Spinal cord (tissue), 10 donors: ENCODE data around the gene PKP4. TPM values are rescaled to one million over a fixed set of nuclear protein-coding genes. Genes with fewer than 3 reads are reported as not detected.

Experiments
- DNase-seq, 6 donors: peaks; one replicate each; pipeline versions ENCODE4 v3.0.0 to v3.0.0-alpha.2; 2013 to 2015; ENCODE audit warnings: low spot score in 6 of 6, low read depth in 4 of 6
- H3K27ac ChIP-seq: one replicate; pipeline ENCODE4 v1.5.1; 2013; ENCODE audit warnings: low read depth, low read length, control low read depth
- H3K27me3 ChIP-seq: one replicate; pipeline ENCODE4 v1.6.1; 2013; ENCODE audit warnings: low read length; ENCODE audit not compliant: control insufficient read depth, insufficient read depth
- H3K36me3 ChIP-seq: one replicate; pipeline ENCODE4 v1.6.1; 2013; ENCODE audit warnings: low read length; ENCODE audit not compliant: control insufficient read depth, insufficient read depth
- H3K4me1 ChIP-seq: one replicate; pipeline ENCODE4 v1.6.1; 2013; ENCODE audit warnings: low read length; ENCODE audit not compliant: control insufficient read depth, insufficient read depth
- H3K4me3 ChIP-seq: one replicate; pipeline ENCODE4 v1.5.1; 2013; ENCODE audit warnings: low read depth, low read length, control low read depth
- H3K9me3 ChIP-seq: one replicate; pipeline ENCODE4 v1.6.1; 2013; ENCODE audit warnings: low read length; ENCODE audit not compliant: control insufficient read depth, insufficient read depth
- WGBS: methylation state at CpG from one replicate; pipeline ENCODE4 v1.1.5; 2013; ENCODE audit warnings: missing lambda C conversion rate; ENCODE audit not compliant: insufficient coverage; 5-methylcytosine and 5-hydroxymethylcytosine counted together
- long read RNA-seq, 4 donors: transcript quantifications; one replicate each; lab custom pipeline, GENCODE V29; 2026
- polyA plus RNA-seq, 2 donors: library from polyadenylated mRNA; unstranded; fragments of 120-200 nt; gene quantifications; one replicate each; pipeline ENCODE4 v1.2.1, GENCODE V29; 2013; ENCODE audit not compliant: insufficient read length in 2 of 2
- total RNA-seq, 2 donors: library from RNA; depleted of rRNA in 1 of 2; stranded (reverse); fragments of 120-200 nt in 1 of 2; fragments of >200 nt in 1 of 2; gene quantifications; one replicate each; pipeline versions ENCODE4 v1.2.3 to v1.2.4, GENCODE V29; 2013 to 2014
- donor health status: healthy.

Gene PKP4, protein sequence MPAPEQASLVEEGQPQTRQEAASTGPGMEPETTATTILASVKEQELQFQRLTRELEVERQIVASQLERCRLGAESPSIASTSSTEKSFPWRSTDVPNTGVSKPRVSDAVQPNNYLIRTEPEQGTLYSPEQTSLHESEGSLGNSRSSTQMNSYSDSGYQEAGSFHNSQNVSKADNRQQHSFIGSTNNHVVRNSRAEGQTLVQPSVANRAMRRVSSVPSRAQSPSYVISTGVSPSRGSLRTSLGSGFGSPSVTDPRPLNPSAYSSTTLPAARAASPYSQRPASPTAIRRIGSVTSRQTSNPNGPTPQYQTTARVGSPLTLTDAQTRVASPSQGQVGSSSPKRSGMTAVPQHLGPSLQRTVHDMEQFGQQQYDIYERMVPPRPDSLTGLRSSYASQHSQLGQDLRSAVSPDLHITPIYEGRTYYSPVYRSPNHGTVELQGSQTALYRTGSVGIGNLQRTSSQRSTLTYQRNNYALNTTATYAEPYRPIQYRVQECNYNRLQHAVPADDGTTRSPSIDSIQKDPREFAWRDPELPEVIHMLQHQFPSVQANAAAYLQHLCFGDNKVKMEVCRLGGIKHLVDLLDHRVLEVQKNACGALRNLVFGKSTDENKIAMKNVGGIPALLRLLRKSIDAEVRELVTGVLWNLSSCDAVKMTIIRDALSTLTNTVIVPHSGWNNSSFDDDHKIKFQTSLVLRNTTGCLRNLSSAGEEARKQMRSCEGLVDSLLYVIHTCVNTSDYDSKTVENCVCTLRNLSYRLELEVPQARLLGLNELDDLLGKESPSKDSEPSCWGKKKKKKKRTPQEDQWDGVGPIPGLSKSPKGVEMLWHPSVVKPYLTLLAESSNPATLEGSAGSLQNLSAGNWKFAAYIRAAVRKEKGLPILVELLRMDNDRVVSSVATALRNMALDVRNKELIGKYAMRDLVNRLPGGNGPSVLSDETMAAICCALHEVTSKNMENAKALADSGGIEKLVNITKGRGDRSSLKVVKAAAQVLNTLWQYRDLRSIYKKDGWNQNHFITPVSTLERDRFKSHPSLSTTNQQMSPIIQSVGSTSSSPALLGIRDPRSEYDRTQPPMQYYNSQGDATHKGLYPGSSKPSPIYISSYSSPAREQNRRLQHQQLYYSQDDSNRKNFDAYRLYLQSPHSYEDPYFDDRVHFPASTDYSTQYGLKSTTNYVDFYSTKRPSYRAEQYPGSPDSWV
- total RNA-seq (100 to 1,000 TPM in 1 of 2 donors, 10 to 100 TPM in 1; 98.6 to 128 TPM), polyA plus RNA-seq (100 to 1,000 TPM; 119 to 135 TPM)
- long read RNA-seq, donor 1, full-length matches to known transcripts: 7 of 7 reads
- long read RNA-seq, donor 1, partial matches to known transcripts: 0 of 7 reads
- long read RNA-seq, donor 1, other reads (novel, unspliced or antisense): 0 of 7 reads
- long read RNA-seq, donor 2, partial matches to known transcripts: 0 of 2 reads
- long read RNA-seq, donor 2, other reads (novel, unspliced or antisense): 0 of 2 reads
- long read RNA-seq, donor 3, partial matches to known transcripts: 24 of 28 reads
- long read RNA-seq, donor 3, other reads (novel, unspliced or antisense): 0 of 28 reads
- long read RNA-seq, donor 4, transcript PKP4-212 (3 exons, 452 nt): major isoform, 7 of 119 reads
- long read RNA-seq, donor 4, partial matches to known transcripts: 109 of 119 reads
- long read RNA-seq, donor 4, other reads (novel, unspliced or antisense): 0 of 119 reads

DNA sequence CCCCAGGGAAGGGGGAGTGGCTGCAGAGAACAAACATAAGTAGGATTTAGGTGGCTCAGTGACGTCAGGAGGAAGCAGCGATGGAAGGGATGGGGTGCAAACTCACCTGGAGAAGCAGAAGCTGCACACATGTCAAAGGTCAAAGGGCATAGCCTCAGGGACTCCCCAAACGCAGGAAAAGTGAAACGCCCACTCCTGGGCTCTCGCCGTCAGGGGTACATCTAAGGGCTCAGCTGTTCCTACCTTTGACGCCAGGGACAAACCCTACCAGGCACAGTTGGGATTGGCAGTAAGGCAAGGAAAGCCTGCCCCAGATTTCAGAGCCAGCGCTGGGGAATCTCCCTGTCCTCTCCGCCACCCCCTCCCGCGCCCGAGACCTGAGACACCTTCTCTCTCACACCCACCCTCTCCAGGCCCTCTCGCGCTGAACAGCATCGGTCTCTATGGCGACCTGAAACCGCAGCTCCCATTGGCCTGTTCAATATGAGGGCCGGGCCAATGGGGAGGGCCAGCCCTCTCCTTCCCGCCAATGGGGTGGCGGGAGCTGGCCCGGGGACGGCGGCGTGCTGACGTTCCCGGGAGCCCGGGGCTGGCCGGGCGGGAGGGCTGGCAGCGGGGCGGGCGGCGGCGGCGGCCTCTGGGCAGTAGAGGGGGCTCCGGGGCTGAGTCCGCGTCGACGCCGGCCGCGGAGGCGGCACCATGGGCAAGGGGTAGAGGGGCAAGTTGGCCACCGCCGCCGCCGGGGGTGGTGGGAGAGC is at the start of gene PKP4, which contains the start of gene CCDC148:
TSS of gene PKP4 (plus strand) at position 644 of the 758 bp plus-strand sequence. CDS start 76,233 bp downstream, outside the sequence.
TSS of gene CCDC148 (minus strand) at position 445 of the 758 bp plus-strand sequence. CDS start at position 131, 314 bp downstream.
- no peaks in the 10 kb centered on the region for H3K36me3 ChIP-seq
- H3K27ac ChIP-seq: peak within 1 kb of the TSS; percentile 95
- no peaks in the 10 kb centered on the region for H3K9me3 ChIP-seq
- H3K27me3 ChIP-seq: no peaks in the 10 kb centered on the region
- DNase-seq: peak; percentile 83 to 98 (median 90)
- H3K4me1 ChIP-seq: no peaks in the 10 kb centered on the region
- under 1% methylated on average over 32 of the region's 48 CpGs for WGBS
- peak within 1 kb of the TSS; percentile 87 for H3K4me3 ChIP-seq

DNA sequence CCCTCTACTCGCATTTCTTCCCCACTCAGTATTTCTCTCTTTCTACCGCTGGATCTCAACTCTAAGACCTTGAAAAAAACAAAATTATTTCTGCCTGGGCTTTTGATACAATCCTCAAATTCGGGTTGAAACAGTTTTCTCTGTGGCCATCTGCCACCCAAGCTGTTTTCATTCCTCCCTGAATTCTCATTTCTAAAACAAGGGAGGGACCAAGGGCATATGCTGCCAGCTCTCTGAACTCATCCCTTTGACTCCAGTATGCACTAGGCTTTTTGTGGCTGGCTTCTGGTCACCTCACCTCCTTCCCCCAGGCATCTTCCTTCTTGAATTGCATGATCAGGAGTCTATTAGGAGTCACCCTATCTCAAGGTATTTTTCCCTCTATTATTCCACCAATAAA is 49.7 kb upstream of the PKP4 start:
- no peak overlapping the region for H3K27ac ChIP-seq
- no peaks in the 10 kb centered on the region for H3K36me3 ChIP-seq
- peak in 2 of 6 donors; percentile 24 to 78 for DNase-seq
- no peaks in the 10 kb centered on the region for H3K4me1 ChIP-seq
- 64% methylated on average over 3 of the region's 3 CpGs for WGBS
- H3K9me3 ChIP-seq: peaks cover 5% of the 10 kb centered on the region
- no peak overlapping the region for H3K4me3 ChIP-seq
- no peaks in the 10 kb centered on the region for H3K27me3 ChIP-seq

DNA sequence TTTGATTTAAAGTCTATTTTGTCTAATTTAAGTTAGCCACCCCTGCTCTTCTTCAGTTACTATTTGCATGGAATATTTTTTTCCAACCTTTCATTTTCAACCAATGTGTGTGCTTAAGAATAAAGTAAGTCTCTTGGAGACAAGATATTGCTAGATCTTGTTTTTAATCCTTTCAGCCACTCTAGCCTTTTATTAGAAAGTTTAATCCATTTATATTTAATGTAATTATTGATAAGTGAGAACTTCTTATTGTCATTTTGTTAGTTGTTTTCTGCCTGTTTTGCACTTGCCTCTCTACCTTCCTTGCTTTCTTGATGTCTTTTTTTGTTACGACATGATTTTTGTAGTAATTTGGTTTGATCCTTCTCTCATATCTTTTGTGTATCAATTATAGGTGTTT is 46.6 kb upstream of the PKP4 start:
- no CpG with 5 or more reads among the region's 1 CpG for WGBS
- no peak for DNase-seq
- no peaks in the 10 kb centered on the region for H3K27me3 ChIP-seq
- no peaks in the 10 kb centered on the region for H3K36me3 ChIP-seq
- no peaks in the 10 kb centered on the region for H3K4me1 ChIP-seq
- H3K4me3 ChIP-seq: no peak overlapping the region
- peaks cover 5% of the 10 kb centered on the region for H3K9me3 ChIP-seq
- no peak overlapping the region for H3K27ac ChIP-seq

DNA sequence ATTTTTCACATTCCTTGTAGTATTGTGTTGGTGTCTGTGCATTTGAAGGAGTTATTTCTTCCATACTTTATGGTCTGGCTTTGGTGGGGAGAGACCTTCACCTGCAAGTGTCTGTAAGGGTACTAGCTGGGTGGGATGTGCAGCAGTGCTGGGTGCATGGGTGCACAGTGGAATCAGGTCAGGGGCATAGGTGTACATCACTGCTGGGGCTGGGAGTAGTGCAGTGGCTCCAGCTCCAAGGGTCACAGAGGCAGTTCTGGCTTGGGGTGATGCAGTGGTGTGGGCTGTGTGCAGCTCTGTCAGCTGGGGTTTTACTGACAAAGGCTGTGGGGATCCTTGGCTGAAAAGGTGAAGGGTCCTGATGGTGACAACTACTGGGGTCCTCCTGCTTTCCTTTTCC is 45.0 kb upstream of the PKP4 start:
- Histone ChIP-seq H3K9me3 (peaks cover 10% of the 10 kb centered on the region), H3K4me1 (no peaks in the 10 kb centered on the region), H3K27me3 (no peaks in the 10 kb centered on the region), H3K27ac (no peak overlapping the region), H3K4me3 (no peak overlapping the region), H3K36me3 (no peaks in the 10 kb centered on the region)
- DNase-seq: no peak

DNA sequence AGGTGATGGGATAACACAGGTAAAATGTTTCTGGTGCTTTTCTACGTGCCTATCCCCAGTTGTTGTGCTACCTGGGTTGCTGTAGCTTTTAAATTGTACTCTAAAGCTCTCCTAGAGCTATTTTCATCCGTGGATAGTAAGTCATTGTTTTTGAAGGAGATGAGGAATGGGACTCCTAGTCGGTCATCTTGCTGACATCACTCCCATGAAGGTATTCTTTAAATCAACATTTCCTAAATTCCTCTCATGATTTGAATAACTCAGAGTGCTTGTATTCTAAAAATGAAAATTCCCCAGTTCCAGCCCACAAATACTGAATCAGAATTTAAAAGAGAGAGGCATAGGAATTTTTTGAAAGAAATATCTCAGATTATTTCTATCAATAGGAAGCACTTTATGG is 44.5 kb upstream of the PKP4 start:
- no peak for DNase-seq
- WGBS: no CpG with 5 or more reads among the region's 3 CpGs
- no peak overlapping the region for H3K27ac ChIP-seq

DNA sequence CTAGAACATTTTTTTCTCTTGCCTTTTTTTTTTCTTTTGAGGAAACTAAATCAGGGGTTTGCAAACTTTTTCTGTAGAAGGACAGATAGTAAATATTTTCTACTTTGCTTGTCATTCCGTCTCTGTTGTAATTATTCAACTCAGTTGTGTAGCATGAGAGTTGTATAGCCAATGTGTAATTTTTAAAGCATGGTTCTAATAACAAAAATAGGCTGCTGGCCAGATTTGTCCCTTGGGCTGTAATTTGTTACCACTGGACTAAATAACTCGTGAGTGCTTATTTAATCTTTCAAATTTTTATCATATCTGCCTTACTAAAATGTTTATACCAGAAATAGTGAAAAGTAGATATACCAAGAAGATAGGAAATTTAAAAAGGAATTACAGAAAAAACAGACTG is 43.2 kb upstream of the PKP4 start:
- DNase-seq: no peak
- H3K4me1 ChIP-seq: no peaks in the 10 kb centered on the region
- no peak overlapping the region for H3K4me3 ChIP-seq
- peaks cover 10% of the 10 kb centered on the region for H3K9me3 ChIP-seq
- no peaks in the 10 kb centered on the region for H3K27me3 ChIP-seq
- no peak overlapping the region for H3K27ac ChIP-seq
- WGBS: 100% methylated on average over 1 of the region's 2 CpGs
- no peaks in the 10 kb centered on the region for H3K36me3 ChIP-seq

More for the DNA sequence above, 44.5 kb upstream of the PKP4 start:
- no peaks in the 10 kb centered on the region for H3K4me1 ChIP-seq
- H3K27me3 ChIP-seq: no peaks in the 10 kb centered on the region
- H3K4me3 ChIP-seq: no peak overlapping the region
- peaks cover 10% of the 10 kb centered on the region for H3K9me3 ChIP-seq
- no peaks in the 10 kb centered on the region for H3K36me3 ChIP-seq

DNA sequence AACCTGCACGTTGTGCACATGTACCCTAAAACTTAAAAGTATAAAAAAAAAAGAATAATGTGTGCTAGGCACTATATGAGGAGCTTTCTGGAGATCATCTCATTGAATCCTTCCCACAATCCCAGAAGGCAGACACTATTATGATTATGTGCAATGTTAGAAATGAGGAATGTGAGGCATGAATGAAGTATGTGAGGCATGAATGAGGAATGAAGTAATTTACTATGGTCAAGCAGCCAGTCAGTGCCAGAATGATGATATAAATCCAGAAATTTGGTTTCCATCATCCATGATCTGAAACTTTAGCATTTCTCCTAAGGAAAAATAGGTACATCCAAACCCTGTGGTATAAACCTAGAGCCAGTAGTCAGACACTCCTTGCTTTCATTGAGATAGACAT is 42.2 kb upstream of the PKP4 start:
- H3K9me3 ChIP-seq: peaks cover 10% of the 10 kb centered on the region
- DNase-seq: no peak
- no peak overlapping the region for H3K4me3 ChIP-seq
- H3K27ac ChIP-seq: no peak overlapping the region
- H3K36me3 ChIP-seq: no peaks in the 10 kb centered on the region
- no peaks in the 10 kb centered on the region for H3K4me1 ChIP-seq
- WGBS: no CpG with 5 or more reads among the region's 1 CpG
- H3K27me3 ChIP-seq: no peaks in the 10 kb centered on the region

DNA sequence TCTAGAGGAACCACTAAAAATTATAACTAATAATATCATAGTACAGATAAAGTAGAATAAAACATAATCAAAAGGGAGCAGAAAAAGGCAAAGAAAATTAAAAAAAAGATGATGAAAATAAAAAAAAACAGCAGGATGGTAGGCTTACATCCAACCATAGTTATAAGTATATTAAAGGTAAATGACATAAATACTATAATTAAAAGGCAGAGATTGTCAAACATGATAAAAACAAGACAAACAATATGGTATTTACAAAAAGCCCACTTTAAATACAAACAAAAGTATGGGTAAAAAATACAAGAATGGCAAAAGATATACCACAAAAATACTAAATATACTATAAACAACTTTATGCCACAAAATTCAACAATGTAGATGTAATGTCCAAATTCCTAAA is 24.6 kb upstream of the PKP4 start:
- Histone ChIP-seq H3K36me3 (no peaks in the 10 kb centered on the region), H3K4me1 (no peaks in the 10 kb centered on the region), H3K27ac (no peak overlapping the region), H3K4me3 (no peak overlapping the region), H3K27me3 (no peaks in the 10 kb centered on the region), H3K9me3 (peaks cover 6% of the 10 kb centered on the region)
- DNase-seq: no peak
